C4-2B (cell line): ENCODE results near the gene ADGRA1.

Source experiments
- ZFX ChIP-seq: fragments of 450-650 bp; IDR thresholded peaks from 2 replicates; pipeline ENCODE4 v1.6.1; 2017
- TF ChIP-seq, protein P1 (sequence below): fragments of 450-650 bp; conservative IDR thresholded peaks from 2 replicates; pipeline ENCODE4 v1.5.1; 2017; ENCODE audit warnings: mild to moderate bottlenecking

DNA sequence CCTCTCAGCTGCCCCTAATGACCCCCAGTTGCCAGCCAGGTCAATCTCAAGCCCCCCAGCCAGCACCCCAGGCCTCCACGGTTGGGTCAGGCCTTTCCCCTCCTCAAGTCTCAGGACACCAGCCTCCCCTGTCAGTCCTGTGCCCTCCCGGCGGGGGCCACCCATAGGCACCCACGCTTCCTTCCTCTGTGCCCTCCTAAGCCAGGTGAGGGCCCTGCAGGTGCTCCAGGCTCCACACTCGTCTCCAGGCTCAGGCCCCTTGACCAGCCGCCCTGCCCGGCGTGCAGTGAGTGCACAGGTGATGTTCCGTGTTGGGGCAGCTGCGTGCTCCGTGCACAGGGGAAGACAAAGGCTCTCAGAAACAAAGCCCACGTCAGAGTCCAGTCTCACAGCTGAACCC, 26.8 kb upstream of the ADGRA1 start:
- TF ChIP-seq, protein P1, sequence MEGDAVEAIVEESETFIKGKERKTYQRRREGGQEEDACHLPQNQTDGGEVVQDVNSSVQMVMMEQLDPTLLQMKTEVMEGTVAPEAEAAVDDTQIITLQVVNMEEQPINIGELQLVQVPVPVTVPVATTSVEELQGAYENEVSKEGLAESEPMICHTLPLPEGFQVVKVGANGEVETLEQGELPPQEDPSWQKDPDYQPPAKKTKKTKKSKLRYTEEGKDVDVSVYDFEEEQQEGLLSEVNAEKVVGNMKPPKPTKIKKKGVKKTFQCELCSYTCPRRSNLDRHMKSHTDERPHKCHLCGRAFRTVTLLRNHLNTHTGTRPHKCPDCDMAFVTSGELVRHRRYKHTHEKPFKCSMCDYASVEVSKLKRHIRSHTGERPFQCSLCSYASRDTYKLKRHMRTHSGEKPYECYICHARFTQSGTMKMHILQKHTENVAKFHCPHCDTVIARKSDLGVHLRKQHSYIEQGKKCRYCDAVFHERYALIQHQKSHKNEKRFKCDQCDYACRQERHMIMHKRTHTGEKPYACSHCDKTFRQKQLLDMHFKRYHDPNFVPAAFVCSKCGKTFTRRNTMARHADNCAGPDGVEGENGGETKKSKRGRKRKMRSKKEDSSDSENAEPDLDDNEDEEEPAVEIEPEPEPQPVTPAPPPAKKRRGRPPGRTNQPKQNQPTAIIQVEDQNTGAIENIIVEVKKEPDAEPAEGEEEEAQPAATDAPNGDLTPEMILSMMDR: no peak
- TF ChIP-seq ZFX: no peak
